Measurements from ENCODE around the gene FGL2. TPM values are rescaled to one million over a fixed set of nuclear protein-coding genes. Genes with fewer than 3 reads are reported as not detected.
A peak's percentile ranks its signal among the peaks of the same experiment; 100 is the strongest.
"Not testable (repeated sequence)": the region's sequence is repeated elsewhere in the genome, so short reads cannot be mapped to it uniquely, and the experiment has no call there.

Gene FGL2
- total RNA-seq, 6 experiments from 2014 or later: 3.4 to 19.3 (median 7.5) TPM

DNA sequence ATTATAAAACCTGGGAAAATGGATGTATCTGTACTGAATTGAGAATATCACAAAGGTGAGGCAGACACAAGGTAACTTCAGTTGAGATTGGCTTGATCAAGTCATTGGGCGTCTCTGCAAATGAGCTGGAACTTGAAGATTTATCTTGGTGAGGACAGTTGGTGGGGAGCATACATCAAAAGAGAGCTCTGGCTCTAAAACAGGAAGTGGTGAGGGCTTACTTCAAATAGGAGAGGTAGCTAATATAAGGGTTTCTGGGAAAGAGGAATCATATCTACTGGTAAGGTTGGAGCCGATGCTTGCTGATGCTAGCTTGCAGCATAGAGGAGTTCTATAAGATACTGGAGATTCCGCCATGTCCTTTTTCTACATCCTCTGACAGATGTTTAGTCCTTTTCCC is 39.9 kb upstream of the FGL2 start:
- H3K27ac ChIP-seq: no peak overlapping the region
- no peak for DNase-seq
- H3K27me3 ChIP-seq: no peaks in the 10 kb centered on the region
- H3K4me3 ChIP-seq: no peak overlapping the region
- WGBS (ENCODE audit: insufficient coverage, low coverage, low lambda C conversion rate, missing lambda C conversion rate): 72% methylated on average over 3 of the region's 3 CpGs
- H3K9me3 ChIP-seq: no peaks in the 10 kb centered on the region
- H3K4me1 ChIP-seq: no peaks in the 10 kb centered on the region
- H3K36me3 ChIP-seq: no peaks in the 10 kb centered on the region
- intact Hi-C loops (cut with DNase I): no loop called here
- TF ChIP-seq POLR2A (IDR thresholded peaks at IDR 0.05): no peak
- TF ChIP-seq, protein P1, sequence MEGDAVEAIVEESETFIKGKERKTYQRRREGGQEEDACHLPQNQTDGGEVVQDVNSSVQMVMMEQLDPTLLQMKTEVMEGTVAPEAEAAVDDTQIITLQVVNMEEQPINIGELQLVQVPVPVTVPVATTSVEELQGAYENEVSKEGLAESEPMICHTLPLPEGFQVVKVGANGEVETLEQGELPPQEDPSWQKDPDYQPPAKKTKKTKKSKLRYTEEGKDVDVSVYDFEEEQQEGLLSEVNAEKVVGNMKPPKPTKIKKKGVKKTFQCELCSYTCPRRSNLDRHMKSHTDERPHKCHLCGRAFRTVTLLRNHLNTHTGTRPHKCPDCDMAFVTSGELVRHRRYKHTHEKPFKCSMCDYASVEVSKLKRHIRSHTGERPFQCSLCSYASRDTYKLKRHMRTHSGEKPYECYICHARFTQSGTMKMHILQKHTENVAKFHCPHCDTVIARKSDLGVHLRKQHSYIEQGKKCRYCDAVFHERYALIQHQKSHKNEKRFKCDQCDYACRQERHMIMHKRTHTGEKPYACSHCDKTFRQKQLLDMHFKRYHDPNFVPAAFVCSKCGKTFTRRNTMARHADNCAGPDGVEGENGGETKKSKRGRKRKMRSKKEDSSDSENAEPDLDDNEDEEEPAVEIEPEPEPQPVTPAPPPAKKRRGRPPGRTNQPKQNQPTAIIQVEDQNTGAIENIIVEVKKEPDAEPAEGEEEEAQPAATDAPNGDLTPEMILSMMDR (IDR thresholded peaks at IDR 0.05): no peak
- ATAC-seq: no peak

DNA sequence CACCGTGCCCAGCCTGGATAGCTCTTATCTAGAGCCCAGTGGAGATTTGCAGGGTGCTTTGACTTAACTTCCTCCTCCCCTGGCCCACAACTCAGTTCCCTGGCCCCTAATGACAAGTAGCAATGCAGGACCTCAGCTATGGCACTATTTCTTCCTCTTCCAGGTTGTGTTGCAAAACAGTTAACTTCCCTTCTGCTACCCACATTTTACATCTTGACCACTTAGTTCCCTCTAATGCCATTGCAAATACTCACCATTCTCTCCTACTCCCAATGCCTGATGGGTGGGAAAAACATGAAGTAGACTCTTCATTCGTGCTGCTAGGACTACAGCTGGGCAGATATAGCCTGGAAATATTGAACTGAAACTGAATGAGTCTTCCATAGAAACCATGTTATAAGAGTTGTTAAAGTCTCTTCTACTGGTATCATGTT is 39.1 kb upstream of the FGL2 start:
- intact Hi-C loops (cut with DNase I): no loop called here
- TF ChIP-seq POLR2A (IDR thresholded peaks at IDR 0.05): no peak
- TF ChIP-seq, protein P1 (IDR thresholded peaks at IDR 0.05): no peak
- Histone ChIP-seq H3K27ac (no peak overlapping the region), H3K36me3 (no peaks in the 10 kb centered on the region), H3K4me1 (no peaks in the 10 kb centered on the region), H3K9me3 (no peaks in the 10 kb centered on the region), H3K27me3 (no peaks in the 10 kb centered on the region), H3K4me3 (no peak overlapping the region)
- DNase-seq: peak in 1 of 3 donors; percentile 26
- ATAC-seq: peak; percentile 61 to 84 (median 75)
- 83% methylated on average over 1 of the region's 2 CpGs for WGBS (ENCODE audit: insufficient coverage, low coverage, low lambda C conversion rate, missing lambda C conversion rate)

DNA sequence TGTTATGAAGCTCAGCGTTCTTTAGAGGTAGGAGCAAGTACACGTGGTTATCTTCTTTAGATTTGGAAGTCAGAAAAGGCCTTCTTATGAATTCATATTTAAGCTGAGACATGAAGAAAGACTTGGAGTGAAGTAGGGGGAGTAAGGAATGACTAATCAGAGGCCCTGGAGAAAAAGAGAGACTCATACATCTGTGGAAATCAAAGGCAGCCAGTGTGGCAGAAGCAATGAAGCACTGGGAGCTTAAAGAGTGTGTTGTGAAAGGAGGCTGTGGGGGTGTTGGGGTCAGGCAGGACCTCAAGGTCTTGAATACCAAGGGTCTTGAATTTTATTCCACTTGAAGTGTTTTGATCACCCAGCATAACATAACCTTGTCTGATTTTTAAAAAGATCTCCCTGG is 35.7 kb upstream of the FGL2 start:
- Histone ChIP-seq H3K27me3 (no peaks in the 10 kb centered on the region), H3K4me1 (no peaks in the 10 kb centered on the region), H3K4me3 (no peak overlapping the region), H3K9me3 (no peaks in the 10 kb centered on the region), H3K36me3 (peaks cover 0 to 2% (median 0%) of the 10 kb centered on the region in 4 donors), H3K27ac (no peak overlapping the region)
- 86% methylated on average over 2 of the region's 2 CpGs for WGBS (ENCODE audit: insufficient coverage, low coverage, low lambda C conversion rate, missing lambda C conversion rate)
- TF ChIP-seq, protein P1 (IDR thresholded peaks at IDR 0.05): no peak
- no peak for TF ChIP-seq POLR2A (IDR thresholded peaks at IDR 0.05)
- intact Hi-C loops (cut with DNase I): no loop called here
- DNase-seq (no peak), ATAC-seq (no peak)

DNA sequence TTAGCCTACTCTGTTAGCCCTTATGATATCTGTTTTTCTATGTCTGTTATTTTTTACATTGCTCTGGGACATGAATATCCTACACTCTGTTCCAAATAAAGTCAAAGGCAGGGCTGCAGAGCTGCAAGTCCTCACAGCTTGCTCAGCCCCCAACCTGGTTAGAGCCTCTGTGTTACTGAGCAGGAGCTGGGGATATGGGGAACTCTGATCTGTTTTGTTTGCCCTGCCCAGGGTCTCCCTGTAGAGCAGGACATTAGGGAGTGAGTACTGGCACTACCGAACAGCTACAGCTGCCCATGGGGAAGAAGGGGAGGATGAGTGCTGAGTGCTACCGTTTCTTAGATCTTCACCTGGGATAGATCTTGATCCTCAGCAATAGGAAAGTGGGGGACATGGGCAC is 32.8 kb upstream of the FGL2 start:
- 80% methylated on average over 2 of the region's 2 CpGs for WGBS (ENCODE audit: insufficient coverage, low coverage, low lambda C conversion rate, missing lambda C conversion rate)
- Histone ChIP-seq H3K9me3 (no peaks in the 10 kb centered on the region), H3K27me3 (no peaks in the 10 kb centered on the region), H3K27ac (no peak overlapping the region), H3K36me3 (peaks cover 0 to 2% (median 0%) of the 10 kb centered on the region in 4 donors), H3K4me1 (no peaks in the 10 kb centered on the region), H3K4me3 (no peak overlapping the region)
- intact Hi-C loops (cut with DNase I): no loop called here
- ATAC-seq (no peak), DNase-seq (no peak)
- TF ChIP-seq, protein P1 (IDR thresholded peaks at IDR 0.05): no peak
- TF ChIP-seq POLR2A (IDR thresholded peaks at IDR 0.05): no peak

DNA sequence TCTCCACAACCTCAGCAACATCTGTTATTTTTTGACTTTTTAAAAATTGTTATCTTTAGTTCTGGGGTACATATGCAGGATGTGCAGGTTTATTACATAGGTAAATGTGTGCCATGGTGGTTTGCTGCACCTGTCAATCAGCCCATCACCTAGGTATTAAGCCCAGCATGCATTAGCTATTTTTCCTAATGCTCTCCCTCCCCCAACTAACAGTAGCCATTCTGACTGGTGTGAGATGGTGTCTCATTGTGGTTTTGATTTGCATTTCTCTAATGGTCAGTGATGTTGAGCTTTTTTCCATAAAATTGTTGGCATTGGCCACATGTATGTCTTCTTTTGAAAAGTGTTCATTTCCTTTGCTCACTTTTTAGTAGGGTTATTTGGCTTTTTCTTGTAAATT is 29.2 kb upstream of the FGL2 start:
- DNase-seq; H3K27me3 ChIP-seq; intact Hi-C loops (cut with DNase I); H3K4me1 ChIP-seq; H3K9me3 ChIP-seq; H3K4me3 ChIP-seq; H3K36me3 ChIP-seq; ATAC-seq; H3K27ac ChIP-seq: not testable (repeated sequence)

All from right lobe of liver (tissue), 6 donors.